ENCODE data around the gene MPND. TPM values are rescaled to one million over a fixed set of nuclear protein-coding genes. Genes with fewer than 3 reads are reported as not detected.

MPND gene
- total RNA-seq, 1 experiment from 2014 or later, result 22.6 TPM

DNA sequence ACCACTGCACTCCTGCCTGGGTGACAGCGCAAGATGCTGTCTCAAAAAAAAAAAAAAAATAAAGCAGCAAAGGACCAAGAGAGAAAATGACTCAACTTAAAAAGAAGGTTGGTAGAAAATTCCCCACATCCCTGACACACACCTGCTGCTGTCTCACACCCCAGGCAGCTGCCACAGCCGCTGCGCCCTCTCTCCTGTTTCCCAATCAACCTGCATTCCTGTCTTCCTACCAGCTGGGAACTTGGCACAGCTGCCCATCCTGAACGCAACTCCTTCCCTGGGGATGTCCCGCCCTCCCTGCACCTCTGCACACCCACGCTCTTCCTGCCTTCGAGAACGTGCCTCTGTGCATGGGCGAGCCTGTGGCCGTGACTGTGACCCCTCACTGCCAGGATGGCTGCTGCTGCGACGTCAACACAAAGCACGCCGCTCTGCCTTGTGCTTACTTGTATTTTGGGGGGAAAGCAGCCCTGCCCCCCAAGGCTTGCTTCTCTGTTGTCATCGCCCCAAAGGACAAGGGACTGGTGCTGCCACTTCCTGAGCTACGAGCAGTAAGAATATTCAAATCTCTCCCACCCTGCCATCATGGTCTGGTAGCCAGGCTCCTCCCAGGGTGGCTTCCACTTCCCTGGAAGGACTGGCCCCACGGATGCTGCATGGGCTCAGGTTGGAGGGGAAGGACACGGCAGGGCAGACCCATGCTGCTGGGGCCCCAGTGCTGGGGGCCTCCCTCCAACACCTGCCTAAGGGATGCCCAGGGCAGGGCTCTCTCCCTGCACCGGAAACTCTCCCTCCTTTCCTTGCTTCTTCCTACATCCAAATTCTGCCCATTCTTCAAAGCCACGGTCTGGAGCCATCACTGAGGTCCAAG lies 36.3 kb downstream of the MPND start:
- peaks cover 42% of the 10 kb centered on the region for H3K4me1 ChIP-seq (ENCODE audit: insufficient read depth, low read length, poor library complexity, severe bottlenecking)
- no peaks in the 10 kb centered on the region for H3K9me3 ChIP-seq (ENCODE audit: low read depth, low read length, poor library complexity, severe bottlenecking)
- no peaks in the 10 kb centered on the region for H3K36me3 ChIP-seq (ENCODE audit: insufficient read depth, low read length, poor library complexity, severe bottlenecking)
- H3K27ac ChIP-seq (ENCODE audit: low read depth, low read length, poor library complexity, severe bottlenecking), result peak overlapping the region; percentile 19
- peak; percentile 57 for DNase-seq (ENCODE audit: low spot score)
- H3K4me3 ChIP-seq (ENCODE audit: low read depth, low read length, poor library complexity, severe bottlenecking), result no peak overlapping the region
- intact Hi-C loops (cut with micrococcal nuclease; ENCODE audit: unreplicated experiment), result no loop called here
- BruUV-seq (replicated peaks), result no TSS peak
- CTCF ChIA-PET, result interaction anchor here (1.0 kb wide), 1 partner anchor 27 kb away, joined by 6 read pairs; no protein-coding TSS in a partner anchor
- POLR2A ChIA-PET (ENCODE audit: low non-redundant PET), result no interaction called here
- H3K27me3 ChIP-seq (replicated peaks; ENCODE audit: insufficient read depth, low read depth, low read length, poor library complexity), result no peaks in the 10 kb centered on the region
- TF ChIP-seq, protein P1, sequence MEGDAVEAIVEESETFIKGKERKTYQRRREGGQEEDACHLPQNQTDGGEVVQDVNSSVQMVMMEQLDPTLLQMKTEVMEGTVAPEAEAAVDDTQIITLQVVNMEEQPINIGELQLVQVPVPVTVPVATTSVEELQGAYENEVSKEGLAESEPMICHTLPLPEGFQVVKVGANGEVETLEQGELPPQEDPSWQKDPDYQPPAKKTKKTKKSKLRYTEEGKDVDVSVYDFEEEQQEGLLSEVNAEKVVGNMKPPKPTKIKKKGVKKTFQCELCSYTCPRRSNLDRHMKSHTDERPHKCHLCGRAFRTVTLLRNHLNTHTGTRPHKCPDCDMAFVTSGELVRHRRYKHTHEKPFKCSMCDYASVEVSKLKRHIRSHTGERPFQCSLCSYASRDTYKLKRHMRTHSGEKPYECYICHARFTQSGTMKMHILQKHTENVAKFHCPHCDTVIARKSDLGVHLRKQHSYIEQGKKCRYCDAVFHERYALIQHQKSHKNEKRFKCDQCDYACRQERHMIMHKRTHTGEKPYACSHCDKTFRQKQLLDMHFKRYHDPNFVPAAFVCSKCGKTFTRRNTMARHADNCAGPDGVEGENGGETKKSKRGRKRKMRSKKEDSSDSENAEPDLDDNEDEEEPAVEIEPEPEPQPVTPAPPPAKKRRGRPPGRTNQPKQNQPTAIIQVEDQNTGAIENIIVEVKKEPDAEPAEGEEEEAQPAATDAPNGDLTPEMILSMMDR (conservative IDR thresholded peaks at IDR 0.05; ENCODE audit: low read depth, low read length), result no peak
- no peak for TF ChIP-seq EZH2 (IDR thresholded peaks at IDR 0.05; ENCODE audit: borderline replicate concordance, low read depth, low read length, poor library complexity, severe bottlenecking)

DNA sequence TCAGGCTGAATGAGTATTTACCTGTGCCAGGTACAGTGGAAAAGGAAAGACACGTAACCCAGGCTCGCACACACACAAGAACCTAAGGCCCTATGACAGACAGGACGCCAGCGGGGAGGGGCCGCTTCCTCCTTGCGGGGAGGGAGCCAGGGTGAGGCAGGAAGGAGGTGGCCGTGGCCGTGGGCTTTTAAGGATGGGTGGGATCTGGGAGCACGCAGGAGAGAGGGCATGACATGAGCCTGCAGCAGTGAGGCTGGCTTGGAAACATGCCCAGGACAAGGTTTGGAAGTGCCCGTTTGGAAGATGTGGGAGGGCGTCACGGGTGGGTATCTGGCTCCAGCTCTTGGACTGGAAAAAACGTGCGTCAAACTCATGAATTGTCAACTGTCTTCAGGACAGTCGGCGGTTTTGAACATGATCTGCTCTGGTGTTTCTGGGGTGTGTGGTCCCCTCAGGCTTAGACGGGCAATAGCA lies 36.9 kb downstream of the MPND start:
- H3K4me1 ChIP-seq (ENCODE audit: insufficient read depth, low read length, poor library complexity, severe bottlenecking), result peaks cover 35% of the 10 kb centered on the region
- POLR2A ChIA-PET (ENCODE audit: low non-redundant PET), result interaction anchor here (0.6 to 0.7 kb wide), 2 partner anchors 9 to 411 kb away, joined by 9 to 10 read pairs; no protein-coding TSS in a partner anchor

DNA sequence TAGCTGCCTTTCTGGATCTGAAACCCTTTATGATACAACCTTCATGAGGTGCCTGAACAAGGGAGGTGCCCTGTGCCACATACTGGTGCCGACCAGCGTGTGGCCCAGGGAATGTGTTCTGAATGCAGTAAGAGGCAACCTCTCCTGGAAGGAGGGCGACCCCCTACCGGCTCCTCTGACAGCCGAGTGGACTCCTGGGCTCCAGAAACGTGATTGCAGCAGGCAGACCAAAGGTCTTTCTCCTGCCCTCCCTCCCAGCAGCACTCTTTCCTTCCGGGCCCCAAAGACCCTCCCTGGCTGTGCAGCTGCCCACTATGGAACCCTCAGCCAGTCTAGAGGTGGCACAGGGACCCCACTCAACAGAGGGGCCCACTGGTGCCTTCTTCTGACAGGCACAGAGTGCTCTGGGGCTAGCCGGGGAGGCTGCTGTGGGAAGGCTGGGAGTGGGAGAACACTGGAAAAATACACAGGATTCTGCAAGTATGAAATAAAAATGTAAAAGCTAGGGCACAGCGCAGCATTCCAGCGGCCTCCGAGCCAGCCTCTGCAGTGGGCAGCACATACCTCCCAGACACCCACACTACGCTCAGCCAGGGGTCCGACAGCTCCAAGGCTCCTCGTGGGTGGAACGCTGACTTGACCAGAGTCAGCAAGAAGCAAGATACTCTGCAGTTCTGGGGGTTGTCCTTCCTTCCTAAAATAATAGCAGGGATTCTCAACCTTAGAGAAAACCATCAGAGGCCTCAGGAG lies 42.1 kb downstream of the MPND start:
- Histone ChIP-seq H3K4me1 (ENCODE audit: insufficient read depth, low read length, poor library complexity, severe bottlenecking) (peaks cover 10% of the 10 kb centered on the region), H3K4me3 (ENCODE audit: low read depth, low read length, poor library complexity, severe bottlenecking) (no peak overlapping the region), H3K9me3 (ENCODE audit: low read depth, low read length, poor library complexity, severe bottlenecking) (no peaks in the 10 kb centered on the region), H3K36me3 (ENCODE audit: insufficient read depth, low read length, poor library complexity, severe bottlenecking) (no peaks in the 10 kb centered on the region), H3K27ac (ENCODE audit: low read depth, low read length, poor library complexity, severe bottlenecking) (peak overlapping the region; percentile 58), H3K27me3 (replicated peaks; ENCODE audit: insufficient read depth, low read depth, low read length, poor library complexity) (no peaks in the 10 kb centered on the region)
- ChIA-PET POLR2A (ENCODE audit: low non-redundant PET) (no interaction called here), CTCF (no interaction called here)
- TF ChIP-seq, protein P1 (conservative IDR thresholded peaks at IDR 0.05; ENCODE audit: low read depth, low read length), result no peak
- TF ChIP-seq EZH2 (IDR thresholded peaks at IDR 0.05; ENCODE audit: borderline replicate concordance, low read depth, low read length, poor library complexity, severe bottlenecking), result no peak
- no peak for DNase-seq (ENCODE audit: low spot score)
- BruUV-seq (replicated peaks), result no TSS peak
- intact Hi-C loops (cut with micrococcal nuclease; ENCODE audit: unreplicated experiment), result no loop called here

More for the DNA sequence above, 36.9 kb downstream of the MPND start:
- no TSS peak for BruUV-seq (replicated peaks)
- DNase-seq (ENCODE audit: low spot score), result no peak
- no peak overlapping the region for H3K4me3 ChIP-seq (ENCODE audit: low read depth, low read length, poor library complexity, severe bottlenecking)
- H3K27me3 ChIP-seq (replicated peaks; ENCODE audit: insufficient read depth, low read depth, low read length, poor library complexity), result no peaks in the 10 kb centered on the region
- H3K27ac ChIP-seq (ENCODE audit: low read depth, low read length, poor library complexity, severe bottlenecking), result peak overlapping the region; percentile 15
- H3K36me3 ChIP-seq (ENCODE audit: insufficient read depth, low read length, poor library complexity, severe bottlenecking), result no peaks in the 10 kb centered on the region
- TF ChIP-seq EZH2 (IDR thresholded peaks at IDR 0.05; ENCODE audit: borderline replicate concordance, low read depth, low read length, poor library complexity, severe bottlenecking), result no peak
- TF ChIP-seq, protein P1 (conservative IDR thresholded peaks at IDR 0.05; ENCODE audit: low read depth, low read length), result no peak
- intact Hi-C loops (cut with micrococcal nuclease; ENCODE audit: unreplicated experiment), result no loop called here
- H3K9me3 ChIP-seq (ENCODE audit: low read depth, low read length, poor library complexity, severe bottlenecking), result no peaks in the 10 kb centered on the region
- CTCF ChIA-PET, result interaction anchor here (1.0 kb wide), 1 partner anchor 28 kb away, joined by 6 read pairs; no protein-coding TSS in a partner anchor

Measured in A673 (cell line).